Right lobe of liver (tissue), 4 donors: ENCODE results near the gene TMCO2.

ENCODE experiments used
- POLR2A ChIP-seq: fragments of 450-650 bp; IDR thresholded peaks from one replicate; pipeline ENCODE4 v1.6.1; 2017; ENCODE audit warnings: antibody characterized with exemption, mild to moderate bottlenecking
- TF ChIP-seq, protein P1 (sequence below), 4 donors: fragments of 200-600 bp in 3 of 4; fragments of 450-650 bp in 1 of 4; IDR thresholded peaks; one replicate each; pipeline versions ENCODE4 v1.5.1 to v1.8.0; 2016 to 2022; ENCODE audit warnings: antibody characterized with exemption in 4 of 4, mild to moderate bottlenecking in 2 of 4
- donor health status: DM: no; HTN: no; CAD: no.
- donor health status: DM: no; HTN: no; CAD: no.
- donor health status: DM: no; HTN: yes; CAD: no.

DNA sequence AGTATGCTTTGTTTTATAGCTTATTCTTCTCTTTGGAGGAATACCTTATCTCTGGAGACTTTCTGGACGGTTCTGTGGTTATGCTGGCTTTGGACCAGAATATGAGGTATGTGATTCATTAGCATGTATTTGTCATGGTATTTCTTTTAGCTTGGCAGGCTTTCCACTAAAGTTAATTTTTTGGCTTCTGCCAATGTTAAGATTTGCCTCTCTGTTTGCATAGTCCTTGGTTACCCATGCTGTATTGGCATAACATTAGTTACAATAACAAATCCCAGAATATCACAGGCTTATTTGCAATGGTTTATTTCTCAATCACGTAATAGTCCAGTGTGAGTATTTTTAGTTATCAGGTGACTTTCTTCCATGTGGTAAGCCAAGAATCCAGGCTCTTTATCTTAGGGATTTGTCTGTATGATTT, 20.0 kb downstream of the TMCO2 start:
- TF ChIP-seq, protein P1, sequence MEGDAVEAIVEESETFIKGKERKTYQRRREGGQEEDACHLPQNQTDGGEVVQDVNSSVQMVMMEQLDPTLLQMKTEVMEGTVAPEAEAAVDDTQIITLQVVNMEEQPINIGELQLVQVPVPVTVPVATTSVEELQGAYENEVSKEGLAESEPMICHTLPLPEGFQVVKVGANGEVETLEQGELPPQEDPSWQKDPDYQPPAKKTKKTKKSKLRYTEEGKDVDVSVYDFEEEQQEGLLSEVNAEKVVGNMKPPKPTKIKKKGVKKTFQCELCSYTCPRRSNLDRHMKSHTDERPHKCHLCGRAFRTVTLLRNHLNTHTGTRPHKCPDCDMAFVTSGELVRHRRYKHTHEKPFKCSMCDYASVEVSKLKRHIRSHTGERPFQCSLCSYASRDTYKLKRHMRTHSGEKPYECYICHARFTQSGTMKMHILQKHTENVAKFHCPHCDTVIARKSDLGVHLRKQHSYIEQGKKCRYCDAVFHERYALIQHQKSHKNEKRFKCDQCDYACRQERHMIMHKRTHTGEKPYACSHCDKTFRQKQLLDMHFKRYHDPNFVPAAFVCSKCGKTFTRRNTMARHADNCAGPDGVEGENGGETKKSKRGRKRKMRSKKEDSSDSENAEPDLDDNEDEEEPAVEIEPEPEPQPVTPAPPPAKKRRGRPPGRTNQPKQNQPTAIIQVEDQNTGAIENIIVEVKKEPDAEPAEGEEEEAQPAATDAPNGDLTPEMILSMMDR (IDR thresholded peaks at IDR 0.05): no peak
- TF ChIP-seq POLR2A: no peak
